OCI-LY7 (cell line): Measurements from ENCODE around the gene CEP192. TPM values are rescaled to one million over a fixed set of nuclear protein-coding genes. Genes with fewer than 3 reads are reported as not detected.

Source experiments
- BruUV-seq: library from RNA; stranded (reverse); fragments of 400-500 nt; replicated peaks from 2 replicates; lab custom pipeline; 2021; lab: Mats Ljungman, UMichigan
- CTCF ChIA-PET: fragments of 300-600 bp; sonication (Branson Sonifier 250); formaldehyde crosslinking; loops from one replicate; lab custom pipeline; 2022; ENCODE audit warnings: antibody characterized with exemption; ENCODE audit not compliant: unreplicated experiment; lab: Charles Lee
- POLR2A ChIA-PET: fragments of 300-600 bp; sonication (Branson Sonifier 250); formaldehyde crosslinking; loops from one replicate; lab custom pipeline; 2022; ENCODE audit warnings: antibody characterized with exemption; lab: Charles Lee
- DNase-seq: peaks from one replicate; pipeline ENCODE4 v3.0.0-alpha.2; 2015; ENCODE audit warnings: low spot score
- H2AFZ ChIP-seq: fragments of 200-600 bp; sonication (generic), shearing (Covaris generic); 2 replicates; pipeline ENCODE4 v1.6.1; 2014; ENCODE audit warnings: mild to moderate bottlenecking, antibody characterized with exemption, low read length, moderate library complexity
- H3K27ac ChIP-seq: fragments of 200-600 bp; sonication (generic); 2 replicates; pipeline ENCODE4 v1.5.1; 2014; ENCODE audit warnings: mixed run types, low read depth, mild to moderate bottlenecking, moderate library complexity, low read length, inconsistent platforms; ENCODE audit not compliant: poor library complexity, severe bottlenecking
- H3K36me3 ChIP-seq: fragments of 200-600 bp; sonication (generic); 2 replicates; pipeline ENCODE4 v1.6.1; 2014; ENCODE audit warnings: mild to moderate bottlenecking, antibody characterized with exemption, low read length, moderate library complexity, mixed read lengths; ENCODE audit not compliant: insufficient read depth
- H3K4me1 ChIP-seq: fragments of 200-600 bp; sonication (generic); 2 replicates; pipeline ENCODE4 v1.5.1; 2014; ENCODE audit warnings: mild to moderate bottlenecking, low read length; ENCODE audit not compliant: insufficient read depth, poor library complexity, severe bottlenecking
- H3K4me2 ChIP-seq: fragments of 200-600 bp; sonication (generic); 2 replicates; pipeline ENCODE4 v1.6.1; 2014; ENCODE audit warnings: mild to moderate bottlenecking, low read length
- H3K4me3 ChIP-seq: fragments of 200-600 bp; sonication (generic); 2 replicates; pipeline ENCODE4 v1.5.1; 2014; ENCODE audit warnings: mild to moderate bottlenecking, low read depth, low read length; ENCODE audit not compliant: poor library complexity, severe bottlenecking
- H3K79me2 ChIP-seq: fragments of 200-600 bp; sonication (generic); 2 replicates; pipeline ENCODE4 v1.6.1; 2016; ENCODE audit warnings: low read depth, mild to moderate bottlenecking, low read length, moderate library complexity, mixed read lengths; ENCODE audit not compliant: insufficient read depth
- H3K9me2 ChIP-seq: fragments of 200-600 bp; sonication (generic); 2 replicates; pipeline ENCODE4 v1.6.1; 2016; ENCODE audit warnings: mild to moderate bottlenecking, low read length, mixed read lengths; ENCODE audit not compliant: insufficient read depth
- H3K9me3 ChIP-seq: fragments of 200-600 bp; sonication (generic); 2 replicates; pipeline ENCODE4 v1.6.1; 2014; ENCODE audit warnings: mild to moderate bottlenecking, mixed run types, low read length, mixed read lengths
- H4K20me1 ChIP-seq: fragments of 200-600 bp; sonication (generic); 2 replicates; pipeline ENCODE4 v1.6.1; 2014; ENCODE audit warnings: mild to moderate bottlenecking, antibody characterized with exemption, low read length, moderate library complexity, mixed read lengths; ENCODE audit not compliant: insufficient read depth
- CTCF ChIP-seq: fragments of 200-600 bp; sonication (generic); conservative IDR thresholded peaks from 2 replicates; pipeline ENCODE4 v1.5.1; 2014; ENCODE audit warnings: mild to moderate bottlenecking, antibody characterized with exemption, low read length, moderate library complexity, mixed read lengths
- EZH2phosphoT487 ChIP-seq: fragments of 200-600 bp; sonication (generic); IDR thresholded peaks from 2 replicates; pipeline ENCODE4 v1.6.1; 2018; ENCODE audit warnings: low read depth, borderline replicate concordance, mild to moderate bottlenecking, mixed run types, antibody characterized with exemption, low read length, moderate library complexity, mixed read lengths
- intact Hi-C: fragments of 100-400 bp; cut with micrococcal nuclease; formaldehyde crosslinking; loops from one replicate; pipeline ENCODE4 v1.10.0; 2022; ENCODE audit not compliant: unreplicated experiment
- total RNA-seq, 2 experiments: library from RNA; depleted of rRNA in 1 of 2; stranded (reverse); fragments of >200 nt in 1 of 2; shearing (Covaris generic) in 1 of 2; gene quantifications; 2 replicates each; pipeline ENCODE4 v1.2.3, GENCODE V29; 2014 to 2022

CEP192 gene
- total RNA-seq, 2 experiments from 2014 or later, result 55.5 to 59.9 TPM

- Histone ChIP-seq H3K9me3 (no peaks in the 10 kb centered on the region), H3K79me2 (no peaks in the 10 kb centered on the region), H3K9me2 (no peaks in the 10 kb centered on the region), H3K27ac (no peak overlapping the region), H3K36me3 (peaks cover 77% of the 10 kb centered on the region), H3K4me1 (no peaks in the 10 kb centered on the region), H3K4me3 (no peak overlapping the region), H2AFZ (no peak overlapping the region), H4K20me1 (no peaks in the 10 kb centered on the region), H3K4me2 (no peak overlapping the region)
- POLR2A ChIA-PET, result no interaction called here
- TF ChIP-seq EZH2phosphoT487 (no peak), CTCF (no peak)
- intact Hi-C loops, result loop anchor here (10.0 kb wide), 1 partner anchor 1806 kb away; no protein-coding TSS in a partner anchor
- no peak for DNase-seq
- BruUV-seq, result no TSS peak
- CTCF ChIA-PET, result no interaction called here
Observed at GRCh38 chr18:13120983-13121441, 129.8 kb downstream of the CEP192 start.

GRCh38 chr18:13124411-13124810 lies 133.2 kb downstream of the CEP192 start:
- intact Hi-C loops, result loop anchor here (10.0 kb wide), 1 partner anchor 1810 kb away; no protein-coding TSS in a partner anchor
- ChIA-PET CTCF (no interaction called here), POLR2A (interaction anchor here (0.5 to 1.1 kb wide), 3 partner anchors 34 to 299 kb away, joined by 3 to 6 read pairs (median 4); no protein-coding TSS in a partner anchor)
- BruUV-seq, result no TSS peak
- DNase-seq, result no peak
- no peaks in the 10 kb centered on the region for H3K9me2 ChIP-seq
- no peaks in the 10 kb centered on the region for H3K79me2 ChIP-seq
- no peaks in the 10 kb centered on the region for H4K20me1 ChIP-seq
- no peak overlapping the region for H3K4me3 ChIP-seq
- peaks cover 51% of the 10 kb centered on the region for H3K36me3 ChIP-seq
- H3K4me1 ChIP-seq, result no peaks in the 10 kb centered on the region
- H3K9me3 ChIP-seq, result no peaks in the 10 kb centered on the region
- no peak overlapping the region for H2AFZ ChIP-seq
- no peak overlapping the region for H3K4me2 ChIP-seq
- TF ChIP-seq EZH2phosphoT487 (no peak), CTCF (no peak)
- no peak overlapping the region for H3K27ac ChIP-seq

DNA sequence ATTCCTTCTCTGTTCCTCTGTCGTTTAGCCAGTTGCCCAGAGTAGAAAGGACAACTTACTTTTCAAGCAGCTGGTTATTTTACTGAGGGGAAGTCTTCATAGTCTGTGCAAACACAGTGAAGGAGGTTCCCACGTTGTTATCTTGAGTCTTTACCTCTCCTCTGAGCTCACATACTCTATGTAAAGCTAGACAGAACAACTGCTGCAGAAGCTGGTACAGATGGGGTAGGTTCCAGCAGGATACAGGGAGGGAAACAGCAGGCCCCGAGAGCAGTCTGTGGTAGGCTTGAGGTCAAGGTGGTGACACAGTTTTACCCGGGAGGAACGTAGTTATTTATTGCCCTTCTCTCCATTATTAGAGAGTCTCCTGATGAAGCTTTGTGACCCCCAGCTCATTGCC lies 134.0 kb downstream of the CEP192 start:
- Histone ChIP-seq H3K9me3 (no peaks in the 10 kb centered on the region), H3K36me3 (peaks cover 43% of the 10 kb centered on the region), H3K4me2 (no peak overlapping the region), H3K79me2 (no peaks in the 10 kb centered on the region), H4K20me1 (no peaks in the 10 kb centered on the region), H2AFZ (no peak overlapping the region), H3K9me2 (no peaks in the 10 kb centered on the region), H3K4me3 (no peak overlapping the region), H3K4me1 (no peaks in the 10 kb centered on the region), H3K27ac (no peak overlapping the region)
- intact Hi-C loops, result loop anchor here (10.0 kb wide), 1 partner anchor 1810 kb away; no protein-coding TSS in a partner anchor
- POLR2A ChIA-PET, result interaction anchor here (0.5 to 1.1 kb wide), 2 partner anchors 35 to 1610 kb away, joined by 3 to 6 read pairs; no protein-coding TSS in a partner anchor
- DNase-seq, result no peak
- CTCF ChIA-PET, result no interaction called here
- TF ChIP-seq EZH2phosphoT487 (no peak), CTCF (no peak)
- BruUV-seq, result no TSS peak
